GM12892 (cell line): Measurements from ENCODE around the gene S100A14.

Experiments
- POLR2A ChIP-seq: IDR thresholded peaks from 2 replicates; pipeline ENCODE4 v1.6.1; 2011; ENCODE audit warnings: low read depth, low read length, control low read depth
- POLR2AphosphoS5 ChIP-seq: IDR thresholded peaks from 2 replicates; pipeline ENCODE4 v1.6.1; 2011; ENCODE audit warnings: low read depth, low read length, control low read depth
- TAF1 ChIP-seq: IDR thresholded peaks from 2 replicates; pipeline ENCODE4 v1.6.1; 2011; ENCODE audit warnings: low read depth, mild to moderate bottlenecking, control low read depth, low read length, borderline replicate concordance

DNA sequence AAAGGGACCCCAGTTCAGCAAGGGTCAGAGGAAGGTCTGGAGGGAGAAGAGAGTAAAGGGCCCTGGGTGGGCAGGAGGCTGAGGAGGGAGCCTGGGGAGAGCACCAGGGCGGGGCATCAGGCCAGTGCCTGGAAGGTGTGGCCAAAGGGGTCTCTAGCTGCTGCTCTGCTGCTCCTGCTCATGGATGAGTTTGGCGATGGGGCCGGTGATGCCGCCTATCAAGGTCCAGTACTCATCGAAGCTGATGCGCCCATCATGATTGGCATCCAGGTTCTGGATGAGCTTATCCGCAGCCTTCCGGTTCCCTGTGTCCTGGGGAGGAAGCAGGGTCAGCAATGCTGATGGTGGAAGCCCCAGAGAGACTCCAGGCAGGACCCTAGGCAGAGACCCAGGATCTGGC is 8.7 kb downstream of the S100A14 start:
- TF ChIP-seq POLR2A, result no peak
- no peak for TF ChIP-seq TAF1
- no peak for TF ChIP-seq POLR2AphosphoS5
